HG03135 (cell line): Measurements from ENCODE around the gene ANKS6.

Experiments
- ATAC-seq: cut with Tn5 transposase; IDR thresholded peaks from one replicate; pipeline ENCODE4 v1.9.1; 2021; ENCODE audit warnings: mild to moderate bottlenecking, moderate library complexity; ENCODE audit not compliant: unreplicated experiment

ANKS6 gene

GRCh38 chr9:98791608-98792490 lies 4.5 kb downstream of the ANKS6 start:
- no peak for ATAC-seq

DNA sequence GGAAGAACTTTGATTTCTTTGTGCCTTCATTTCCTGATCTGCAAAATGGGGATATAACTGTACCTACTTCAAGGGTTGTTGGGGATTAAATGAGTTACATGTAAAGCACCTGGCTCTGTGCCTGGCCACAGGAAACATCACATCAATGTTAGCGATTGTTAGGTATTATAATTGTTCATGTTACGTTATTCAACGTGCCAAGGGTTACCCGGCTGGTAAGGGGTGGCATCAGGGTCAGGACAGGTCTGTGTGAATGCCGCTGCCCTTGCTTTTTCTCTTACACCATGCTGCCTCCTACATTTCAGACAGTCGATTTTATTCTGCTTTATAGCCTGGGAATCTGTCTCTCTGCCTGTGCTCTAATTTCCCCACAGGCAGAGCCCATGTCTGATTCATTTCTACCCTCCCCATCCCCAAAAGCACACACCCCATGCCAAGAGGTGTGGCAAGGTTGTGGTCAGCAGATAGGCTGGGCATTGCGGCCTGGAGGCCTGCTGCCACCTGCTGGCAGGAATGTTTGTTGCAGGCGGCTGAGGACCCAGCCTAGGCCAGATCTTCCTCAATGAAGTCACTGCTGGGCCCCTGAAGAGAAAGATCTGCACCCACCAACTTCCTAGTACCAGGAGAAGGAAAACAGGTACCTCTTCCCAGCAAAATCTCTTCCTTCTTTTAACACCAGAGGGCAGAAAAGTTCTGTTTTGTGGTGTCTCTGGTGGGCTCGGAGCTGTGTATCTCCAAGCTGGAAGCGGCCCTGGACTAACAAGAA lies 5.3 kb downstream of the ANKS6 start:
- no peak for ATAC-seq

DNA sequence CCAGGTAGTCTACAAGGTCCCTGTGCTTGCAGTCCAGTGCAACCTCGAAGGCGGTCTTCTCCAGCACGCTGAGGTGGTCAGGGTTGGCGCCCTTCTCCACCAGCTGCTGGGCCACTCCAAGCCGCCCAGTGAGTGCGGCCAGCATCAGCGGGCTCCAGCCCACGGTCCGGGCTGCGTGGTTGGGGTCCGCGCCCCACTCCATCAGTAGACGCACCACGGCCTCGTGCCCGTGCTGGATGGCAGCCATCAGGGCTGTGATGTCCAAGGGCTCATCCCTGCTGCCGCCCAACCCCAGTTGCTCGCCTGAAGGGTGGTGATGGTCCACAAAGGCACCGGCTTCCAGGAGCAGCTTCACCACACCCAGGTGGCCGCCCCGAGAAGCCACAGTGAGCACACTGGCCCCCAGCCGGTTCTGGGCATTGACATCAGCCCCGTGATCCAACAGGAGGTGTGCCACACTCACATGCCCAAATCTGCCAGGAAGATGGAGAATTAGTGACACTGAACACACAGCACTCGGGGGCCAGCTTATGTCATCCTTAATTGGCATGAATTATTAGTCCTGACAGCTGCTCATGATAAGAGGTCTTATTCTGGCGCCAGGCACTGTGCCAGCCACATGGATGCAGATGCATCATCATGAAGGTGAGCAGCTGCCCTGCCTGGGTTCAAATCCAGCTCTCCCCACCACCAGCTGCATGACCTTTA lies 6.1 kb downstream of the ANKS6 start:
- ATAC-seq, result no peak

DNA sequence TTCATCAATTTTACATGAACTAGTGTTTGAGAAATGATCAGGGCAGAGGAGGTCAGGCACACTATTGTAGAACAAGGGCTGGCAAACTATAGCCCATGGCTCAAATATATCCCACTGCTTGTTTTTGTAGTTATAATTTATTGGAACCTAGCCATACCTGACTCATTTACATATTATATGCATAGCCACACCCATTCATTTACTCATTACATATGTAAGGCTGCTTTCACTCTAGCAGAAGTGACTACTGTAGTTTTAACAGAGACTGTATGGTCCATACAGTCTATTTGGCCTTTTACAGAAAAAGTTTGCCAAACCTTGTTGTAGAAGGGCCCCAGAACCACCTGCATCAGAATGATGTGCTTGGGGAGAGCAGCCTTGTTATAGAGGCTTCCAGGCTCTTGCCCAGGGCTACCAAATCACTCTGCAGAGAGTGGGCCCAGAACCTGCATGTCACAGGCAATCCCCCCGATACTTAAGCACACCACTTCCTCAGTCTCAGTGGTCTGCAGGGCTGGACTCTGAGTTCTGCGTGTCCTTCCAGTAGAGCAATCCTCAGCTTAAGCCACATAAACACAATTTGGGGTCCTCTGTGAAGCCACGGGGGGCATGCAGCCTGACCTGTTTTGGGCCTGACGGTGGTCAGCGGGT lies 6.7 kb downstream of the ANKS6 start:
- no peak for ATAC-seq

DNA sequence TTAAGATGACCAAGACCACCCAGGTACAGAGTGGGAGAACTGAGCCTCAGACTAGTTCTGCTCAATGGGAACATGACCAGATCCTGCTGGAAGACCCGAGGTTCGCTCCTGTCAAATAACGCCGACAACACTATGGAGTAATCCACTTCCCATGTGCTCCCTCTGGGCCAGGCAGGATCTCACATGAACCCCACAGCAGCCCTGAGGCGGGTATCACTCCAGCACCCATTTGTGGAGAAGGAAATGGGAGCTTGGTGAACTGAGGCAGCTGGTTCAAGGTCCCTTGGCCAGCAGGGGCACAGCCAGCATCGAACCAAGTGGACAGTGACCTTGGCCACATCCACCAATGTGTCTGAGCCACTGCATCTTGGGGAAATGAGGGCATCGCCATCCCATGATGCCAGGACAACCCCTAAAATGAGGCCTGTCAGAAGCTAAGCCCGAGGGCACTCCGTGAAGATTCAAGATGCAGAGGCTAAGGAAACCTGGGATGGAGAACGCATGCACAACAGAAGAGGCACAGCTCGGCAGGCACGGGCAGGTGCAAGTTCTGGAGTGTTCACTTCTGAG lies 8.5 kb downstream of the ANKS6 start:
- no peak for ATAC-seq

DNA sequence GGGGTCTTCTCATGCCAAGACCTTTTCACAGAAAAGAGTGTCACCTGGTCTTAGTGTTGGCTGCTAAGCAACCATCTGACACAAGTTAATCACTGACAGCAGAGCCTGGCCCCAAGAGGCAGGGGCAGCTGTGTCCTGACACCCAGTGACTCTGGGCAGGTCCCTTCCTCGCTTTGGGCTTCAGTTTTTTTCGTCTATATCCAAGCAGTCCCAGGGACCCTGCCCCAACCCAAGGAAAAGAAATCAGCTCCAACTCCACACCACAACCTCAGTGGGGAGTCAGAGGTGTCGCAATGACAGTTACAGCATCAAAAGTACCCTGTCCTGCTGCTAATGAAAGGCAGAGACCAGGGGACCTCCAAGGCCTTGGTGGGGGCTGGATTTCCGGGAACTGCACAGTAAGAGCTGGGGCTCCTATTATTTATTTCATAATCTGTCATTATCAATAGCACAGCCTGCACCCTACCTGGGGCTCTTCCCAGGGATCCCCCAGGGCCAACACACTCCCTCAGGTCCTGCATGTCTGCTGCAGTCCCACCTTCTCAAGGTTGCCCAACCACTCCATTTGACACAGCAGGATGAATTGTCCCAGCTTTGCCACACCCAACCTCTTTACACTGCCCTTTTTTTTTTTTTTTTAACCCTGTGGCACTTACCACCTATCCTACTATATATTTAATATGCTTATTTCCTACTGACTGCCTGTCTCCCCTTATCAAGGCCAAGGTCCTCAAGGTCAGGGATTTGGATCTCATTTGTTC lies 9.4 kb downstream of the ANKS6 start:
- no peak for ATAC-seq

GRCh38 chr9:98784831-98785806 lies 11.2 kb downstream of the ANKS6 start:
- ATAC-seq, result no peak

DNA sequence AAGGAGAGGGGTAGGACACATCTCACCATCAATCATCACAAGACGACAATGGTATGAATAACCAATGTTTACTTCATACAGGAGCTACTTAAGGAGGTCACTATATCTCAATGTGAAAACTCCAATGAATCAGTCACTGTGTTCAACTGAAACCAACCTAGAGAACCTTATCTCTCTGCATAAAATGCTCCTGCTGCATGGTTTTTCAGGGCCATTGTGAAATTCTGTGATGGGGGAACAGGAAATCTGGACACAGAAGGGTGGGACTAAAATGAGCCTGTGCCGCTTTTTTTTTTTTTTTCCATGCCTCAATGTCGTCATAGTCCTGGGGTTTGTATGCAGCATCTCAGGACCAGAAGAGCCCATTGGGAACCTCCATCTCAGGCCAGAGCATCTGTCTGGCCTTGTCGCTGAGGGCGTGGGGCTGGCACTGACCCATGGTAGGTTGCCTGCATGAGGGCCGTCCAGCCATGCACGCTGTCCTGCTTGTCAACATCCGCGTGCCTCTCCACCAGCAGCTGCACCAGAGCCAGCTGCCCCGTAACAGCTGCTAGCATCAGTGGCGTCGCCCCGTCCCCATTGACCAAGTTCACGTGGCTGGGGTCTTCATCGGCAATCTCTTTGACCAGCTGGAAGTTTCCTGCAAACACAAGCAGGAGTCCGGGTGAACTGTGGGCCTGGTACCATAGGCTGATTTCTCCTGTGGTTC lies 12.7 kb downstream of the ANKS6 start:
- no peak for ATAC-seq

DNA sequence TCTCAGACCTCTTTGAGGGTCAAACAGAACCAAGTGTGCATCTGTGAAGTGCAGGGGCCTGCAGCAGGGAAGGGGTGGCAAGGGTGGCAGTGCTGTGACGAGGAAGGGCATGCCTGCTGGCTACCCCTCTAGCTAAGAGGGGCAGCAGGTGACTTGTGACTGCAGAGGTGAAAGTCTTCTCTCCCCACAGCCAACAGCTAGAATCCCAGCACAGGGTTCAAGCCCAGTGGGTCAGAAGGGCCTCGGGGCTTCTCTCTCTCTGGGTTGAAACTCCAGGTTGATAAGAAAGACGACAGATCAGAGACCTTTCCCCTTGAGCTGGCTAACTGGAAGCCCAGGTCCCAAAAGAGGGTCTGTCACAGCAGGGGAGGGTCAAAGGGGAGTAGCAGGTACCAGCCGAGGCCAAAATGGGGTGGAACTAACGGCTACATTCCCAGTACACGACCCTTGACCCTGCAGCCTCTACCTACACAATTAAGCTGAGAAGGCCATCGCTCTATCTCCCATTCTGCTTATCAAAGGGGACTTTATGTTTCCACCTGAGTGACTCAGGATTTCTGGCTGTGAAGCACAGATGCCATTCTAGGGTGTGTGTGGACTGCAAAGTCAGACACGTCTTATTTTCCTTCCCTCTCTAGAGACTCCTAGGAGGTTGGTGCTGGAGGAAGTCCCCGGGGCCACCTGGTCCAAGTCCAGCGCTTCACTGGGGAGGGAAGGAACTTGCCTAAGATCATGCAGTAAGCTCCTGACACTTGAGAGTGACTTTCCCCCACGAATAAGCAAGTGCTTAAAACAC lies 14.6 kb downstream of the ANKS6 start:
- ATAC-seq, result no peak

GRCh38 chr9:98780059-98780749 lies 16.2 kb downstream of the ANKS6 start:
- no peak for ATAC-seq

- ATAC-seq, result no peak
Measured at GRCh38 chr9:98778711-98779530, 17.4 kb downstream of the ANKS6 start.

DNA sequence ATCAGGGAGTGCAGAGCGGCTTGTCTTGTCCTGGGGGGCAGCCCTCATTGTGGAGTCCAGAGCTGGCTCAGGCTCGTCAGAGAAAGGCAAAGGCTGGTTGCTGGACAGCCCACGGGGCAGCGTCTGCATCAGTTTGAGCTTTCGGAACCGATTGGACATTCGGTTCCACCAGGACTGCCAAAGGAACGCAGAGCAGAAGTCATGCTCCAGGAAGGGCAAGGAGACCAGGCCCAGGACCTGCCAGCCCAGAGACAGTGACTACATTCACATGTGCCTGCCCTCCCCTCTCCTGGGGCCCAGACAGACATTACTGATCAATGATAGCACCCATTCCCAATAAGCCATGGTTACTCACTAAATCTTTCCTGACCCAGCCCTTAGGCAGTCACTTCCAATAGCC lies 18.1 kb downstream of the ANKS6 start:
- no peak for ATAC-seq

DNA sequence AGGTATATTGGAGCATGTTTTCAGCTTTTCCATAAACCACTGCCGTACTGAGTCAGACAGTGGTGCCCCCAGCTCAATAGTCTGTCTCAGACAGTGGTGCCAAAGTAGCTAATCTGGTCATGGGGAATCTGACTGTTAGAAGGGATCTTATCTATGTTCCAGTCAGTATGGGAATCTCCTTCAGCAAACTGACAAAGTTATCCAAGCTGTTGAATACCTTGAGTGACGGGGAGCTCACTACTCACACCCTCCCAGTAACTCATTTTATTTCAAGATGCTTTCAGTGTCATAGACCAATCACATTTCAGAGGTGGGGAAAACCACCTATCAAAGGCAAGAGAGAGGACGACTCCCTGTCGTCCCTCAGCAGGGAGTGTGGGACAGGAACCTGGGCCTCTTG lies 18.7 kb downstream of the ANKS6 start:
- no peak for ATAC-seq

- no peak for ATAC-seq
Measured at GRCh38 chr9:98775831-98776441, 20.4 kb downstream of the ANKS6 start.

DNA sequence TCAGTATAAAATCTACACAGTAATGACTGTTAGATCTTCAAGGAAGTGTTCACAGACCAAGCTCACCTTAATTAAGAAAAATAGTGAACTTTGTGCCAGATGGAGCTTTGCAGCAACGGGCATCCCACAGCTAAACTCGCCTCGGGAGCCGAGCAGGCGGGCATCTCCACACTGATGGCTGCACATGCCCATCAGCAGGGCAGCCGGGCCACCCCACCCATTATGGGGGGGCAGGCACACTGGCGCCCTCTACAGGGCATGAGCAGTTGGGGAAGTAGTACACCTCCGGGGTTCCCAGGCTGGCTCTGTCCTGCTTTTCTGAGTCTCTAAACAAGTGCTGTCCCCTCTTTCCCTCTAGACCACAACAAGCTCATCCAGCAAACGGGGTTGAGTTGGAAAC lies 21.6 kb downstream of the ANKS6 start:
- no peak for ATAC-seq

DNA sequence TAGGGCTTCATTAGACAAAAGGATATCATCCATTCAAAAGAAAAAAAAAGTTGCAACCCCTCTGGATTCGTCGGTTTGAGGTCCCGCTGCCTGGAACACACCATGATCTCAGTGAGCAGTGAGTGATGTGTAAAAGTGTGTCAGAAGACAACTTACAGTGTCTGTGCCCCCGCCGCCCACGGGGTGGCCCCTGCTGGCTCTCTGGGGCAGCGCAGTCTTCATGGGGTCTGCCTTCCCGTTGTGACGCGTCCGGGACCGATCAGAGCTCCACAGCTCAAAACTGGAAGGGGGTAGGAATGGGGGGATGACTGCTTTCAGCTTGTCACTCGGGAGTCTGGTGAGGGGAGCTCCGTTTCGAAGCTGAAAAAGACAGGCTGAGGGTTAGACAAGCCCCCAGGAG lies 22.6 kb downstream of the ANKS6 start:
- ATAC-seq, result no peak
